Common myeloid progenitor, CD34-positive (primary cell): Measurements from ENCODE around the gene KRT79.

ENCODE experiments used
- CTCF ChIA-PET: fragments of 350-600 bp; sonication (Branson Sonifier 250); formaldehyde crosslinking; loops from one replicate; lab custom pipeline; 2021; ENCODE audit warnings: antibody characterized with exemption; lab: Charles Lee
- POLR2A ChIA-PET: fragments of 350-600 bp; sonication (Branson Sonifier 250); formaldehyde crosslinking; loops from one replicate; lab custom pipeline; 2021; ENCODE audit warnings: antibody characterized with exemption; lab: Charles Lee
- DNase-seq, 3 donors: peaks; one replicate each; pipeline versions ENCODE4 v3.0.0 to v3.0.0-alpha.2; 2013
- H3K27ac ChIP-seq, 2 experiments: 1 replicate in 1 of 2; 2 replicates in 1 of 2; pipeline ENCODE4 v1.7.0; 2013; ENCODE audit warnings: inconsistent platforms in 2 of 2, low read length in 2 of 2, mild to moderate bottlenecking in 2 of 2, low read depth in 1 of 2, moderate library complexity in 1 of 2; ENCODE audit not compliant: severe bottlenecking in 2 of 2, insufficient read depth in 1 of 2, poor library complexity in 1 of 2
- H3K27me3 ChIP-seq, 5 experiments: replicated peaks in 2 of 5; 1 replicate in 3 of 5; 2 replicates in 2 of 5; pipeline versions ENCODE4 v1.6.1 to v1.7.0; 2013; ENCODE audit warnings: low read length in 4 of 5, mild to moderate bottlenecking in 2 of 5, moderate library complexity in 2 of 5, inconsistent platforms in 1 of 5; ENCODE audit not compliant: insufficient read depth in 5 of 5, control insufficient read depth in 4 of 5
- H3K36me3 ChIP-seq, 4 experiments: 1 replicate in 2 of 4; 2 replicates in 2 of 4; pipeline versions ENCODE4 v1.6.1 to v1.7.0; 2013; ENCODE audit warnings: low read length in 3 of 4, control low read depth in 1 of 4, mild to moderate bottlenecking in 1 of 4; ENCODE audit not compliant: control insufficient read depth in 4 of 4, insufficient read depth in 4 of 4
- H3K4me1 ChIP-seq, 4 experiments: 1 replicate in 3 of 4; 2 replicates in 1 of 4; pipeline versions ENCODE4 v1.6.1 to v1.7.1; 2013; ENCODE audit warnings: low read length in 3 of 4, mild to moderate bottlenecking in 3 of 4, control low read depth in 1 of 4, inconsistent platforms in 1 of 4, moderate library complexity in 1 of 4; ENCODE audit not compliant: control insufficient read depth in 4 of 4, insufficient read depth in 4 of 4; ENCODE audit errors: control extremely low read depth in 1 of 4
- H3K4me3 ChIP-seq, 7 experiments: 1 replicate in 4 of 7; 2 replicates in 3 of 7; pipeline versions ENCODE4 v1.5.1 to v1.7.0; 2013; ENCODE audit warnings: mild to moderate bottlenecking in 7 of 7, low read length in 6 of 7, moderate library complexity in 6 of 7, inconsistent platforms in 2 of 7, low read depth in 2 of 7, control low read depth in 1 of 7; ENCODE audit not compliant: insufficient read depth in 4 of 7, control insufficient read depth in 1 of 7; ENCODE audit errors: extremely low read depth in 1 of 7
- H3K9me3 ChIP-seq, 5 experiments: 1 replicate in 4 of 5; 2 replicates in 1 of 5; pipeline versions ENCODE4 v1.6.1 to v1.7.1; 2013; ENCODE audit warnings: low read length in 4 of 5, mild to moderate bottlenecking in 2 of 5, inconsistent platforms in 1 of 5, low read depth in 1 of 5, moderate library complexity in 1 of 5; ENCODE audit not compliant: control insufficient read depth in 4 of 5, insufficient read depth in 2 of 5; ENCODE audit errors: control extremely low read depth in 1 of 5
- WGBS: methylation state at CpG from one replicate; pipeline ENCODE4 v1.1.5; 2013; ENCODE audit not compliant: insufficient coverage; 5-methylcytosine and 5-hydroxymethylcytosine counted together

Gene KRT79

GRCh38 chr12:52809166-52809565 lies 24.9 kb downstream of the KRT79 start:
- CTCF ChIA-PET, result interaction anchor here (2.6 kb wide), 1 partner anchor 13 kb away, joined by 7 read pairs; the partner anchor contains the start of gene KRT3
- WGBS, result 78% methylated on average over 6 of the region's 7 CpGs
- H3K9me3 ChIP-seq, result no peaks in the 10 kb centered on the region

GRCh38 chr12:52808573-52809160 lies 25.4 kb downstream of the KRT79 start:
- H3K36me3 ChIP-seq, result no peaks in the 10 kb centered on the region
- ChIA-PET POLR2A (no interaction called here), CTCF (interaction anchor here (0.7 to 2.6 kb wide), 2 partner anchors 8 to 13 kb away, joined by 3 to 7 read pairs; partner anchors contain the start of gene KRT3)
- H3K9me3 ChIP-seq, result no peaks in the 10 kb centered on the region
- H3K4me3 ChIP-seq, result no peak overlapping the region
- H3K27me3 ChIP-seq, result peaks cover 0 to 3% (median 0%) of the 10 kb centered on the region in 5 experiments
- H3K27ac ChIP-seq, result no peak overlapping the region
- no peak for DNase-seq
- 98% methylated on average over 7 of the region's 8 CpGs for WGBS
- H3K4me1 ChIP-seq, result no peaks in the 10 kb centered on the region

More at GRCh38 chr12:52809166-52809565, 24.9 kb downstream of the KRT79 start:
- Histone ChIP-seq H3K27me3 (peaks cover 0 to 3% (median 0%) of the 10 kb centered on the region in 5 experiments), H3K27ac (no peak overlapping the region), H3K36me3 (no peaks in the 10 kb centered on the region), H3K4me3 (no peak overlapping the region), H3K4me1 (no peaks in the 10 kb centered on the region)
- POLR2A ChIA-PET, result no interaction called here
- no peak for DNase-seq

DNA sequence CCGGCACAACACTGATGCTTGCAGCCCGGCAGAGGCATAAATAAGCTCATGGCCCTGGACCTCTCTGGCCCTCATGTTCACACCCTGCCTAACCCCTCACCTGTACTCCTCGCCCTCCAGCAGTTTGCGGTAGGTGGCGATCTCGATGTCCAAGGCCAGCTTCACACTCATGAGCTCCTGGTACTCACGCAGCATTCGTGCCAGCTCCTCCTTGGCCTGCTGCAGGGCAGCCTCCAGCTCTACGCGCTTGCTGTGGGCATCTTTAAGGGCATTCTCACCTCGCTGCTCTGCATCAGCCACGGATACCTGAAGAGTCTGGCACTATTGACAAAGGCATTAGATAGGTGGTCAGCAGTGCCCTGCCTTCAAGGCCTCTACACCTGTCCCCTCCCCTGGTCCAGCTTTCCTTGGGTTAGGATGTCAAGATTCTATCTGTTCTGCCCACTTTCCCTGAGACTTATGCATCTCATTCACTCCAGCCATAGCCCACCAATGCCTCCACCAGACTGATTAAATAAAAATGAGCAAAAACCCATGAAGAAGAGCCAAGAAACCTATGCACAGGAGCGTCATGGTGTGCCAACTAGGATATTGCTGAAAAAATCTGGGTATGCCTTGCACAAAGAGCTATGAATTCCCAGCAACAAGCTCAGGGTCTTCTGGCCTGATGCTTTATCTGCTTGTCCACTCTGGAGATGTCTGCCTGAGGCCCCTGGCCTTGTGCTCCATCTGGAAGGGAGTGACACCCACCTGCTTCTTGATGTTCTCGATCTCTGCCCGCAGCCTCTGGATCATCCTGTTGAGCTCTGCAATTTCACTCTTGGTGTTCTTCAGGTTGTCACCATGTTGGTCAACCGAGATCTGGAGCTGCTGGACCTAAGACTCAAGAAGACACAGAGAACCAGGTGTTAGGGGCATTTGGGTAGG lies 26.3 kb downstream of the KRT79 start:
- no peak for DNase-seq
- 94% methylated on average over 15 of the region's 16 CpGs for WGBS
- no peaks in the 10 kb centered on the region for H3K4me1 ChIP-seq
- ChIA-PET CTCF (interaction anchor here (0.7 to 2.6 kb wide), 3 partner anchors 8 to 12 kb away, joined by 3 to 7 read pairs (median 3); partner anchors contain the start of gene KRT3), POLR2A (no interaction called here)
- no peak overlapping the region for H3K4me3 ChIP-seq
- peaks cover 0 to 3% (median 0%) of the 10 kb centered on the region in 5 experiments for H3K27me3 ChIP-seq
- H3K27ac ChIP-seq, result no peak overlapping the region
- H3K36me3 ChIP-seq, result no peaks in the 10 kb centered on the region
- H3K9me3 ChIP-seq, result no peaks in the 10 kb centered on the region

DNA sequence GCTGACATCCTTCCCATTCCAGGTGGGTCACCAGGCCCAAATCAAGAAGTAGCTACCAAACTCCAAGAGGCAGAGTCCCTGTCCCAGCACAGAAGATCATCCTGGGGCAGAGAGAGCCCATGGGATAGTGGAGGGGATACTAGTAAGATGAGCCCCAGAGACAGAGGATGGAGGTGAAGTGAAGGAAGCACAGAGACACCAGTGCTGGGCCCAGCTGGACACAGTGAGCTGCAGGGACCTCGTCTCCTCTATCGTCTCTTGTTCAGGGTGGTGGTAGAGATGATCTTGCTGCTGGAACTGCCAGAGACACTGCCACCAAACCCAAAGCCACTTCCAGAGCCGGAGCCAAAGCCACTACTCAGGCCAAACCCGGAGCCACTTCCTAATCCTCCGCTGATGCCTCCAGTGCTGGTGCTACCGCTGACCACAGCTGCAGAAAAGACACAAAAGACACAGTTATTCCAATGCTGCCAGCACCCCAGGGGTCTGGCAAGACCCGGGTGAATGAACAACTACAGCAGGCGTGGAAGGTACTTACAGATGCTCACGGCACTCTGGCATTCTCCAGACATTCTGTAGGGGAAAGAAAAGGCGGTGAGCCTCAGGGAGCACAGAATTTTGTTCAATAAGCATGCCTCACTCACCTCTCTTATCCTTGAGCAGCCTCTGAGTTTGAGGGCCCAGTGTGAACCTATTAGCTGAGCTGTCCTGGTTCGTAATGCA lies 27.1 kb downstream of the KRT79 start:
- ChIA-PET POLR2A (no interaction called here), CTCF (interaction anchor here (0.9 to 2.6 kb wide), 2 partner anchors 11 kb away, joined by 3 to 7 read pairs; partner anchors contain the start of gene KRT3)
- no peaks in the 10 kb centered on the region for H3K4me1 ChIP-seq

GRCh38 chr12:52806169-52806811 lies 27.8 kb downstream of the KRT79 start:
- no peaks in the 10 kb centered on the region for H3K9me3 ChIP-seq
- ChIA-PET POLR2A (no interaction called here), CTCF (no interaction called here)
- no peaks in the 10 kb centered on the region for H3K4me1 ChIP-seq
- no peak overlapping the region for H3K27ac ChIP-seq
- H3K36me3 ChIP-seq, result no peaks in the 10 kb centered on the region
- H3K4me3 ChIP-seq, result no peak overlapping the region
- H3K27me3 ChIP-seq, result peaks cover 0 to 3% (median 0%) of the 10 kb centered on the region in 5 experiments
- WGBS, result 100% methylated on average over 1 of the region's 3 CpGs
- no peak for DNase-seq

More for the DNA sequence above, 27.1 kb downstream of the KRT79 start:
- peaks cover 0 to 3% (median 0%) of the 10 kb centered on the region in 5 experiments for H3K27me3 ChIP-seq
- no peak for DNase-seq
- H3K36me3 ChIP-seq, result no peaks in the 10 kb centered on the region
- 92% methylated on average over 11 of the region's 11 CpGs for WGBS
- no peak overlapping the region for H3K27ac ChIP-seq
- no peak overlapping the region for H3K4me3 ChIP-seq
- no peaks in the 10 kb centered on the region for H3K9me3 ChIP-seq

DNA sequence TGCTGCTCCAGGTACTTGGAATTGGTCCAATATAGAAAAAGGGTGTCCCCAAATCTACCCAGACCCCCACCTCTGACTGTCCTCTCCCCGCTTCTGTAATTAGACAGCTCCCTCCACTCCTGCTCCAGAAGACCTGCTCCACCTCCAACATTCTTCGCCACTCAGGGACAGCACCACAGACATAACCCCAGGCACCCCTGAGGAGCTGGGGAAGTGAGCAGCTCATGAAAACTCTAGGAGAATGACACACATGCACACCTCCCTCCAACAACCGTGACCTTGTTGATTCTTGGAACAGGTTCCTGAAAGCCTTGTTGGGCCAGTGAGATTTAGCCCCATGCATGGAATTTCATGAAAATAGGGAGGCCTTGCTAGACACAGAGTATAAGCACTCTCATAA lies 28.4 kb downstream of the KRT79 start:
- no peaks in the 10 kb centered on the region for H3K36me3 ChIP-seq
- POLR2A ChIA-PET, result no interaction called here

More for the DNA sequence above, 28.4 kb downstream of the KRT79 start:
- Histone ChIP-seq H3K4me1 (no peaks in the 10 kb centered on the region), H3K27me3 (peaks cover 0 to 2% (median 0%) of the 10 kb centered on the region in 5 experiments), H3K9me3 (no peaks in the 10 kb centered on the region), H3K27ac (no peak overlapping the region), H3K4me3 (no peak overlapping the region)
- CTCF ChIA-PET, result no interaction called here
- DNase-seq, result no peak
- WGBS, result 95% methylated on average over 3 of the region's 3 CpGs
